Medulla oblongata (tissue), 1 donor: ENCODE results near the gene URM1.
A peak's percentile ranks its signal among the peaks of the same experiment; 100 is the strongest.

Experiments
- DNase-seq: peaks from one replicate; pipeline ENCODE4 v3.0.0-alpha.2; 2015; ENCODE audit errors: extremely low spot score

Gene URM1

DNA sequence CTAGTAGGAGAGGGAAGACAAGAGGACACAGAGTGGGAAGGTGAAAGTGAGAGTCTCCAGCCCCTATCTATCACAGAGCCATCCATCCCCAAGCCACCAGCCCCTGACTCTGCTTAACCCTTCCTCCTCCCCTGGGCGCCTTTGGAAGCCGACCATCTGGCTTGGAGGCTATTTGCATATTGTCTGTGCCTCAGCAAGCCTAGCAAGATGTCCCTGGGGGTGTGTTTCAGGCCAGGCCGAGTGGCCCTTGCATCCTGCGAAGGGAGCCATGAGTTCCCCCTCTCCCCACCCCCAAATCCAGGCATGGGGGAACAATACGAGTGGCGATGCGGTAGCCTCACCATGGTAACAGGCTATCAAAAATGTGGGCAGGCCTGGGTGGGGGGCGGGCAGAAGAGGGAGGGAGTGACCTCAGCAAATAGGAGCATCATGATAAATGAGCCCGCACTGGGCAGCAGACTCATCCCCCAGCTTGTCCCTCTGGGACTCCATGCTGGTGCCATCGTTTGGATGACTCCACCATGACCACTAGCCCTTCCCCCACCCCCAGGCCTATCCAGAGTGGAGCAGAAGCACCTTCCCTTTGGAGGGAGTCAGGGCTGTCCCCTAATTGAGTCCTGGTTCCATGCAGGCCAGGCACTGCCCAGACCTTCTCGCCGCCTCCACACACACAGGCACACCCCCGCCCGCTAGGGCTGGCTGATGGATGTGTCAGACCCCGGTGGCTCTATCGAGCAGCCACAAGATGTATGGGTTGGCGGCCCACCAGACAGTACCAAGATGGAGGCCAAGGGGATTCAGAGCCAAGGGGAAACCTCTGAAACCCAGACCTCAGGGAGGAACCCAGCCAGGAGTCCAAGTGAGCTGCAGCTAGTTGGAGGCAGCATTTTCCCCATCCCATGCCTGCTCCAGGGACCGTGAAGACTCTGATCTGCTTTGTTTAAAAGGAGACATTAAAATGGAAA lies 14.6 kb downstream of the URM1 start:
- DNase-seq, result no peak

GRCh38 chr9:128388150-128388549 lies 17.0 kb downstream of the URM1 start:
- DNase-seq, result no peak

GRCh38 chr9:128389395-128390149 lies 18.4 kb downstream of the URM1 start:
- peak; percentile 48 for DNase-seq

- DNase-seq, result no peak
Observed at GRCh38 chr9:128390150-128390812, 19.1 kb downstream of the URM1 start.

DNA sequence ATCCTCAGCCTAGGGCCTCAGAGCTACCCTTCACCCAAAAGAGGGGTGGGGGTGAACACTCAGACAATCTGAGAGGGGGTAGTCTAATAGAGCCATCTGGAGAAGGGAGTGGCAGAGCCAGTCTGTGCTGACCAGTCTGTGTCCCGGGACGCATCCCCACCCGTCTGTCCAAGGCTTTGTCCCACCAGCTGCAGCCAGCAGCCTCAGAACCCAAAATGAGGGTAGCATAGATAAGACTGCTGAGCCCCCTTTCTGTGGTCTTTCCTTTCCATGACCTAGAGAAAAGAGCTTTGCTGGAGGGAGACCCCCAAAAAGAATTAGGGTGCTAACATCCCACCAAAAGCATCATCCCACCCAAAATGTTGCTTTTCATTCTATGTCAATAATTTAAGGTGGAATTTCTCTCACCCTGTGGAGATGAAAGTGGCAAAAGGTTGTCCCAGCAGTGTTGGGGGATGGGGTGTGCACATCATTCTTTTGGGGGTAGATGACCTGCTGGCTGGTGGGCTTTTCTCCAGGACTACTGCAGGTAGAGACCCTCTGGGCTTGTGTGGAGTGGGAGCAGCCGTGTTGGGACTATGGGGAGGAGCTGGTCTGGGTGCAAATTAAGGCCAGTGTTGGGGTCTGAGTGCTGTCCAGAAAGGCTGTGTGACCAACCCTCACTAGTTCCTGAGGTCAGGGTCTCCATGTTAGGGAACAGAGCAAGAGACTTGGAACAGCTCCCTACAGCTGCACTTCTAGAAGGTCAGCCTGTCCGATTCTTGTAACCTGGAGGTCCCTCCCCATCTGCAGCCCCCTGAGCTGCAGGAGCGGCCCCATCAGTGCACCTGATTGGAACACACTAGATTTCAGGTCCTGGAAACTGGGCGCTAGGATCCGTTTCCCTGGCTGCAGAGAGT lies 19.9 kb downstream of the URM1 start:
- peak; percentile 76 for DNase-seq

- no peak for DNase-seq
Observed at GRCh38 chr9:128391956-128392301, 20.8 kb downstream of the URM1 start.

- DNase-seq, result no peak
Observed at GRCh38 chr9:128392302-128393144, 21.3 kb downstream of the URM1 start.

- peak; percentile 87 for DNase-seq
Observed at GRCh38 chr9:128393145-128393775, 22.1 kb downstream of the URM1 start.

GRCh38 chr9:128393970-128394369 lies 22.8 kb downstream of the URM1 start:
- peak; percentile 32 for DNase-seq

DNA sequence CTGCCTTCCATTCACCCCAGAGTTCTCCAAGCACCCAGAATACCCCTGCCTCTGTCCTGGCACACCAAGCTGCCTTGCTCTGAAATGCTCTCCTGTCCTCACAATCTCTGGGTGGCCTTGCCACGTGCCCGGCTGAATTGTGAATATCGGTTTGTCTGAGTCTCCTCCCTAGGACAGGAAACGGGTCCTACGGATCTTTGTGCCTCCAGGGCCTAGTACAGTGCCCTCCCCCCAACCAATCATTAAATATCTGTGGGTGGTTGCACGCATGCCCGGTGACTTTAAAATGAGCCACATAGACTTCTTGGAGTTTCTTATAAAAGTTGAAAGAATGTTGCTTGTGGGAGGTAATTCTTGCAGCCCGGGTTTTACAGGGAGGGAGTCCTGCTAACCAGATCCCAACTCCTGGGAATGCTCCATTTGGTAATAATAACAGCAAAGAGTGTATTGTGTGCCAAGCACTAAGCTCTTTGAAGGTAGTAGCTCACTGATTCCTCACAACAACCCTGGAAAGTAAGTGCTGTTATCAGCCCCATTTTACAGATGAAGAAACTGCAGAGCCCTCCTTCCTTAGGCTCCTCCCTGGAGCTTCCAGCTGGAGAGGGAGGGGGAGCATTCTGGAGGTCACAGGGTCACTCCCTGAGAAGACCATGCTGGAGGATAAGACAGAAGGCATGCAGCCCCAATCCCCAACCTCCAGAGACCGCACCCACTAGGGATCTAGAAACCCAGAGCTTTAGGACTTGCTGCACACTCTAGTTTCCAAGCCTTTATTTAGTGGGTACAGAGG lies 23.4 kb downstream of the URM1 start:
- peak; percentile 80 for DNase-seq

DNA sequence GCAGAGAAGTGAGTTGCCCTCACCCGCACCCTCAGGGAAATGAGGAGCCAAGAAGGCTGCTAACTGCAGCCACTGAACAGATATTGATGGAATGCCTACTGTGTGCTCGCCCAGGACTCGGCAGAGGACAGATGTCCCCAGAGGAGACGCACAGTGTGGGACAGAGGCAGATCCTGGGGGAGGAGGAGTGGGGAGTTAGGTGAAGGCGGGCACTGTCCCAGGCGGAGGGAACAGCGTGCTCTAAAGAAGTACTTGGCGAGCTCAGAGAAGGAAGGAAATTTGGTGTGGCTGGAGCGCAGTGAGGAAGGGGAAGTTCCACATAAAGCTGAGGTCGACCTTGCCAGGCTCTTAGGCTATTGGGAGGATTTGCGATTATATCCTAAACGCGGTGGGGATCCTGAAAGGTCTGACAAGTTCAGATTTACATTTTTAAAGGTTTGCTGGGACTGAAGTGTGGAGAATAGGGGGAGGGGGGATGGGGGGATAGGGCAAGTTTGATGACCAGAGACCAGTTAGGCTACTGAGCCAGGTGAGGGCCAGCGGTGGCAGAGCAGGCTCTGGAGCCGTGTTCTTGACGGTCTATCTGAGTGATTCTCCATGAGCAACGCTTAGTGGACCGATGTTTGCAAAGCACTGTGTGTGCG lies 25.9 kb downstream of the URM1 start:
- peak; percentile 34 for DNase-seq

GRCh38 chr9:128397831-128398230 lies 26.7 kb downstream of the URM1 start:
- DNase-seq, result no peak

- no peak for DNase-seq
Observed at GRCh38 chr9:128399861-128400260, 28.7 kb downstream of the URM1 start.

DNA sequence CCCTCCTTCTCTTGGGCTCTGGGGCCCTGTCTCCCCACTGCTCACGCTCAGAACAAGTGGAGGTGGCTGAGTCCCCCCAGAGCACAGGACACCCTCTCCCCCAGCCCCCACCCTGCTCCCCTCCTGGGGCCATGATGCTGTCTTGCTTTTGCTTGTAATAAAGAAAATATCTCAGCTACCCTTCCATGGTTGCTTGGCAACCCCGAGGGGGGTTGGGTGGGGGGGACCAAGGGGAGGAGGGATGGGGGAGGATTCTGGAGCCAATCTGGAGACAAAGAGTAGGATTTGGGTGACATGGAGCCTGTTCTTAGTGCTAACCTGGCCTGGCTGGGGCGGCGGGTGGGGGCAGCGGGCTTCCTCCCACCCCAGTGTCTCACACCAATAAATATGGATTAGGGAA lies 33.4 kb downstream of the URM1 start:
- DNase-seq, result peak; percentile 16

DNA sequence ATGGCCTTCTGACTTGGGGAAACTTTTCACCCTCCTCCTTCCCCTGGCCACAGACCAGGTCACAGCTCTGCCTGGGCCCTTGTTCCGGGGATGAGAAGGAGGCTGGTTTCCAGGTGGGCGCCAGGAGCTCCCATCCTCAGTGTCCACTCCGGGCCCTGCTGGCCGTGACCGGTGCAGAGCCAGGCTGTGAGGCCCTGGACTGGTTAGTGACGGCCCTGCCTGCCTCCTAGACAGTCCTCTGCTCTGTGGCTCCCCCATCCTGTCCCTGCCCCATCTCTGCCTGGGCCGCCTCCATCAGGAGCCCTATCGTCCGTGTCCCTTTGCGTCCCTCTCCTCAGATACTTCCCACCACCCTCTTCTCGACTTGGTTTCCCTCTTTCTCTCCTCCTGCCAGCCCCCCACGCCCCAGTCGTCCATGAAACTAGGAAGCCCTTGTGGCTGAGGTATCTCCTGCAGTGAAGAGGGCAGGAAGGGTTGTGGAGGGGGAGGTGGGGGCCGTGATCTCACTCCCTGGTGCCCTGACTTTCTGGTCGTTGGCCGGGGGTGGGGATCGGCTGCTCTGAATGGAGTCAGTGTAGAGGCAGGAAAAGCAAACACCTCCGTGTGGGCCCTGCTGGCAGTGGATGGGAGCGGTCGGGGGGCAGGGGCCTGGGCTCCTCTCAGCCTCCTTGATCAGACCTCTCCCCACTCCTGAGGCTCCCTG lies 34.1 kb downstream of the URM1 start:
- peak; percentile 67 for DNase-seq

DNA sequence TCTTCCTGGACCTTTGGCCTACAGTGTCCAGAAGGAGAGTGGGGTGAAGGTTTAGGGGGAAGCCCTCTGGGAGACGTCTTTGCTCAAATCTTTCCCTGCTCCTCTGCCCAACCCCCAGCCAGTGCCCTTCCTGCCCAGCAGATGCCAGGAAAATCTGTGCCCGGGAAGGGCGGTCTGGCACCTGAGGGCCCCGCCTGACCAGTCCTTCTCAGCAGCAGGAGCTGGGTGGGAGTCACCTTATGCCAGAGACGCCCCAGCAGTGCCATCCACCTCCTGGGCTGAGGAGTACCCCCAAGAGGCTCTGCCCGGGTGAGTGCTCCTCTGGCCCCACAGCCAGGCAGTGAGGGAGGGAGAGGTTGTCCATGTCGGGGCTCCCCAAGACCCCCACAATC lies 34.6 kb downstream of the URM1 start:
- DNase-seq, result peak; percentile 5

GRCh38 chr9:128406848-128407391 lies 35.7 kb downstream of the URM1 start:
- peak; percentile 29 for DNase-seq
